ENCODE results near the gene NLRP6. TPM values are rescaled to one million over a fixed set of nuclear protein-coding genes. Genes with fewer than 3 reads are reported as not detected.
A peak's percentile ranks its signal among the peaks of the same experiment; 100 is the strongest.

The NLRP6 gene
- total RNA-seq, 1 experiment from 2014 or later, result not detected

- H3K4me3 ChIP-seq, result no peak overlapping the region
- peaks cover 5% of the 10 kb centered on the region; the same call in 1 of the 2 replicates for H3K9me3 ChIP-seq
- no peaks in the 10 kb centered on the region for H3K36me3 ChIP-seq
- H3K27me3 ChIP-seq, result no peaks in the 10 kb centered on the region
- no peak for DNase-seq
Observed at GRCh38 chr11:272195-272930, 5.8 kb upstream of the NLRP6 start.

- Histone ChIP-seq H3K36me3 (no peaks in the 10 kb centered on the region), H3K27me3 (no peaks in the 10 kb centered on the region), H3K4me3 (no peak overlapping the region), H3K9me3 (peaks cover 5% of the 10 kb centered on the region; the same call in 1 of the 2 replicates)
- DNase-seq, result no peak
Observed at GRCh38 chr11:272931-273198, 5.3 kb upstream of the NLRP6 start.

- peaks cover 22% of the 10 kb centered on the region for H3K27me3 ChIP-seq
- H3K36me3 ChIP-seq, result no peaks in the 10 kb centered on the region
- H3K9me3 ChIP-seq, result peaks cover 5% of the 10 kb centered on the region; the same call in 1 of the 2 replicates
- no peak overlapping the region for H3K4me3 ChIP-seq
- no peak for DNase-seq
Observed at GRCh38 chr11:276219-276618, 2.0 kb upstream of the NLRP6 start.

GRCh38 chr11:279040-279965 lies 1.1 kb downstream of the NLRP6 start:
- DNase-seq, result no peak
- Histone ChIP-seq H3K27me3 (peaks cover 33% of the 10 kb centered on the region), H3K4me3 (no peak overlapping the region; the same call in 1 of the 2 replicates), H3K36me3 (no peaks in the 10 kb centered on the region), H3K9me3 (peaks cover 5% of the 10 kb centered on the region; the same call in 1 of the 2 replicates)

- Histone ChIP-seq H3K36me3 (no peaks in the 10 kb centered on the region), H3K4me3 (peak overlapping the region; percentile 19; the same call in 1 of the 2 replicates), H3K9me3 (peaks cover 5% of the 10 kb centered on the region; the same call in 1 of the 2 replicates), H3K27me3 (peaks cover 33% of the 10 kb centered on the region)
- DNase-seq, result peak; percentile 53
Observed at GRCh38 chr11:279966-280705, 1.9 kb downstream of the NLRP6 start.

GRCh38 chr11:280706-281485 lies 2.7 kb downstream of the NLRP6 start:
- Histone ChIP-seq H3K27me3 (peaks cover 33% of the 10 kb centered on the region), H3K4me3 (no peak overlapping the region), H3K9me3 (peaks cover 5% of the 10 kb centered on the region; the same call in 1 of the 2 replicates), H3K36me3 (no peaks in the 10 kb centered on the region)
- DNase-seq, result no peak

GRCh38 chr11:281486-282161 lies 3.4 kb downstream of the NLRP6 start:
- no peak for DNase-seq
- H3K36me3 ChIP-seq, result no peaks in the 10 kb centered on the region
- H3K4me3 ChIP-seq, result no peak overlapping the region
- peaks cover 33% of the 10 kb centered on the region for H3K27me3 ChIP-seq
- H3K9me3 ChIP-seq, result no peaks in the 10 kb centered on the region

GRCh38 chr11:282171-282570 lies 4.0 kb downstream of the NLRP6 start:
- H3K4me3 ChIP-seq, result no peak overlapping the region

GRCh38 chr11:282630-283360 lies 4.6 kb downstream of the NLRP6 start:
- Histone ChIP-seq H3K4me3 (no peak overlapping the region), H3K27me3 (peaks cover 33% of the 10 kb centered on the region), H3K9me3 (no peaks in the 10 kb centered on the region), H3K36me3 (no peaks in the 10 kb centered on the region)
- DNase-seq, result no peak

More at GRCh38 chr11:282171-282570, 4.0 kb downstream of the NLRP6 start:
- peaks cover 33% of the 10 kb centered on the region for H3K27me3 ChIP-seq
- H3K9me3 ChIP-seq, result no peaks in the 10 kb centered on the region
- no peak for DNase-seq
- H3K36me3 ChIP-seq, result no peaks in the 10 kb centered on the region

GRCh38 chr11:283405-284104 lies 5.3 kb downstream of the NLRP6 start:
- no peak for DNase-seq
- no peak overlapping the region for H3K4me3 ChIP-seq
- no peaks in the 10 kb centered on the region for H3K36me3 ChIP-seq
- H3K9me3 ChIP-seq, result no peaks in the 10 kb centered on the region
- peaks cover 38% of the 10 kb centered on the region for H3K27me3 ChIP-seq

- Histone ChIP-seq H3K27me3 (peaks cover 35% of the 10 kb centered on the region), H3K36me3 (no peaks in the 10 kb centered on the region)
- no peak for DNase-seq
Observed at GRCh38 chr11:284105-285020, 6.2 kb downstream of the NLRP6 start.

GRCh38 chr11:285021-285893 lies 7.0 kb downstream of the NLRP6 start:
- DNase-seq, result no peak
- Histone ChIP-seq H3K9me3 (no peaks in the 10 kb centered on the region), H3K27me3 (peaks cover 26% of the 10 kb centered on the region), H3K36me3 (no peaks in the 10 kb centered on the region), H3K4me3 (no peak overlapping the region)

More at GRCh38 chr11:284105-285020, 6.2 kb downstream of the NLRP6 start:
- Histone ChIP-seq H3K4me3 (no peak overlapping the region), H3K9me3 (no peaks in the 10 kb centered on the region)

GRCh38 chr11:285894-286220 lies 7.7 kb downstream of the NLRP6 start:
- no peak for DNase-seq
- Histone ChIP-seq H3K9me3 (no peaks in the 10 kb centered on the region), H3K4me3 (no peak overlapping the region), H3K27me3 (peaks cover 20% of the 10 kb centered on the region), H3K36me3 (no peaks in the 10 kb centered on the region)

All from MG63 (cell line).